HG03064 (cell line): Measurements from ENCODE around the gene OMP.
A peak's percentile ranks its signal among the peaks of the same experiment; 100 is the strongest.
"Not testable (repeated sequence)": the region's sequence is repeated elsewhere in the genome, so short reads cannot be mapped to it uniquely, and the experiment has no call there.

Experiments used
- ATAC-seq: cut with Tn5 transposase; IDR thresholded peaks from one replicate; pipeline ENCODE4 v1.9.1; 2021; ENCODE audit warnings: low read depth; ENCODE audit not compliant: unreplicated experiment

OMP gene, protein sequence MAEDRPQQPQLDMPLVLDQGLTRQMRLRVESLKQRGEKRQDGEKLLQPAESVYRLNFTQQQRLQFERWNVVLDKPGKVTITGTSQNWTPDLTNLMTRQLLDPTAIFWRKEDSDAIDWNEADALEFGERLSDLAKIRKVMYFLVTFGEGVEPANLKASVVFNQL

DNA sequence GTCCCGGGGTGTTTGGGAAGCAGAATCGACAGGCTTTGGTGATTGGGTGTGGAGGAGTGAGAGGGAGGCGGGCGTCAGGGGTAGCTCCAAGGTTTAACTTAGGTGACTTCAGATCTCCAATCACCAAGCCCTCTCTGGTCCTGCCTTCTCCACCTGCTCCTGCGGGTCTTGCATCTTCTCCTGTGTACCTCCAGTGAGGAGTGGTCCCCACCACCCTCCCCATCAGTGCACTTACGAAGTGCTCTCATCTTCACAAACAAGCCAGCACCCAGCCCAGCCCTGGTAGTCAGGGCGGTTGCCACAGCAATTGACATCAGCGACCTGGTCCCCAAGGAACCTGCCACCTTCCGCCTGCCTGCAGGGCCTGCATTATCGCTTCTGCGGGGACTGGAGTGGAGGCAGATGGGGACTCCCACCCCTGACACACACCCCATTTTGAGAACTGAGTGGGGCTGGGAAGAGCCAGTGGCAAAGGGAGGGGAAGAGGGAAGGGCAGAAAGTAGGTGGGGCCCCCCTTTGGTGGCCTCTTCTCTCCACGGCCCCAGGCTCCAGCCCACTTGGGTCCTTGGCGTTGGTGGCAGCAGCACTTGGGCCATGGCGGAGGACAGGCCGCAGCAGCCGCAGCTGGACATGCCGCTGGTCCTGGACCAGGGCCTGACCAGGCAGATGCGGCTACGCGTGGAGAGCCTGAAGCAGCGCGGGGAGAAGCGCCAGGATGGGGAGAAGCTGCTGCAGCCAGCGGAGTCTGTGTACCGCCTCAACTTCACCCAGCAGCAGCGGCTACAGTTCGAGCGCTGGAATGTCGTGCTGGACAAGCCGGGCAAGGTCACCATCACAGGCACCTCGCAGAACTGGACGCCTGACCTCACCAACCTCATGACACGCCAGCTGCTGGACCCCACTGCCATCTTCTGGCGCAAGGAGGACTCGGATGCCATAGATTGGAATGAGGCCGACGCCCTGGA lies at the start of gene OMP:
TSS of gene OMP (plus strand) at position 595 of the 965 bp plus-strand sequence. CDS start at position 595, 0 bp downstream.
- ATAC-seq: no peak

DNA sequence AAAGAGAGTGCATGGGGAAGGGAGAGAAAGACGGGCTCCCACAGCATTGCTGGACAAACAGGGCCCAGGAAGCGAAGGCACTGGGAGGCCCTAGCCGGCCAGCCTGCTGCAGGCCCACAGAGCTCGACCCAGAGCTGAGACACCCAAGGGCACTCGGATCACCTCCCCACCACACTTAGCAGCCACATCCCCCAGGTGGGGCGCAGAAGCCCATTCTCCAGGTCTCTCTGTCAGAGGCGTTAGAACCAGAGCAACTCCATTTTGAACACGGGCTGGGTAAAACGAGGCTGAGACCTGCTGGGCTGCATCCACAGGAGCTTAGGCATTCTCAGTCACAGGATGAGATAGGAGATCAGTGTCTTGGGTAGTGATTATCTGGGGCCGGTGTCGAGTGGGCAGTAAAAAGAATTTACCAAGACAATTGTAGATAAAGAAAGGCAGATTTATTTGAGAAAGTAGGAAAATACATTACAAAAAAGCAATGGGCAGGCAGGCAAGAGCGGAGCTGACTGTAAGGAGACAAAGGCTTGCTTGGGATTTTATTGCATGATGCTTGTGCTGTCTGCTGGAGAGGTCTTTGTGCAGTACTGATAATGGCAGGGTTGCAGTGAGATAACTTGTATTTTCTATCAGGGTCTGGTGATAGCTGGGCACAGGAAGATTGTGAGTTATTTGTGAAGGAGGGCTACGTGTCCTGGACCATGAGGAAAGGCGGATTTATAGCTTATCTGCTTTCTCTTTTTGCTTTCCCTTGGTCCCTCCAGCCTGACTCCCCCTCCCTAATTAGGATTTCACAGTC lies 49.2 kb upstream of the OMP start:
- ATAC-seq: no peak

DNA sequence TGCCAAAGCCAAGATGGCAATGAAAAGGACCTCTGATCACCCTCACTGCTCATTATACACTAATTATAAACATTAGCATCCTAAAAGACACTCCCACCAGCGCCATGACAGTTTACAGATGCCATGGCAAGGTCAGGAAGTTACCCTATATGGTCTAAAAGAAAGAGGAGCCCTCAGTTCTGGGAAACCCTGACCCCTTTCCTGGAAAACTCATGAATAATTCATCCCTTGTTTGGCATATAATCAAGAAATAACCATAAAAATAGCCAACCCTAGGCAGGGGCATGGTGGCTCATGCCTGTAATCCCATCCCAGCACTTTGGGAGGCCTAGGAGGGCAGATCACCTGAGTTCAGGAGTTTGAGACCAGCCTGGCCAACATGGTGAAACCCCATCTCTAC lies 48.6 kb upstream of the OMP start:
- ATAC-seq: no peak

DNA sequence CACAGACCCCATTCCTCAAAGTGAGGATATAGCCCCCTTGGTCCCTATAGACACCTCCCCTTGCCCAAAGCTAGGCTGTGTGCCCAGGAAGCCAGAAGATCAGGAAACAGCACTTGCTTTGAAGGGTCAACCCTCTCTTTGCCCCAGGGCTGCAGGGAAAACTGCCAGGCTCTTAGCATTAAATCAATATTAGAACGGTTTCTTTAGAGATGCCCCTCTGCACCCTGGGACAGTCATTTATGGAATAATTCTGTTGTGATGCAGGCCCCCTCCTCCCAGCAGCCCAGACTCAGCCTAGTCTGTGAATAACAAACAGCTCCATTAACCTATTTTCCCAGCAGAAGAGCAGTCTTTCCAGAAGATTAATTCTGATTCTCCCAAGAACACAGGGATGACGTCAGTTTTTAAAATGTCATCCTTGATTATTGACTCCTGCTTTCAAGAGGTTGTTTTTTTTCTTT lies 47.5 kb upstream of the OMP start:
- ATAC-seq: no peak

DNA sequence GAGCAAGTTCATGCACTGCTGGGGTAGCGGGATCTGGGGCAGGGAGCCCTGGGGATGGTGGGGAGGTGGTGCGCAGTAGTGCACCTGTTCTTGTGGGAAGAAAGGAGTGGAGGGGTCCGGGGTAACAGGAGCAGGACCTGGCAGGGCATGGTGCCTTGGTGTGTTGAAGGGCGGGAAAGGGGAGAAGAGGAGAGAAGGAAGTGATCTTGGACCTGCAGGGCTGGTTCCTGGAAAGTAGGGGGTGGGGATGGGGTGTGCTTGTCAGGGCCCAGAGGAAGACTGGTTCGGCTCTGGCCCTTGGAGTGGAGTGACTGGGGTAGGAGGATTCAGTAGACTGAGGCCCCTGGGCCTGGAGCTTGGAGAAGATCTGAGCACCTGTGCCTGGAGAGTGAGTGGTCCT lies 46.7 kb upstream of the OMP start:
- ATAC-seq: no peak

DNA sequence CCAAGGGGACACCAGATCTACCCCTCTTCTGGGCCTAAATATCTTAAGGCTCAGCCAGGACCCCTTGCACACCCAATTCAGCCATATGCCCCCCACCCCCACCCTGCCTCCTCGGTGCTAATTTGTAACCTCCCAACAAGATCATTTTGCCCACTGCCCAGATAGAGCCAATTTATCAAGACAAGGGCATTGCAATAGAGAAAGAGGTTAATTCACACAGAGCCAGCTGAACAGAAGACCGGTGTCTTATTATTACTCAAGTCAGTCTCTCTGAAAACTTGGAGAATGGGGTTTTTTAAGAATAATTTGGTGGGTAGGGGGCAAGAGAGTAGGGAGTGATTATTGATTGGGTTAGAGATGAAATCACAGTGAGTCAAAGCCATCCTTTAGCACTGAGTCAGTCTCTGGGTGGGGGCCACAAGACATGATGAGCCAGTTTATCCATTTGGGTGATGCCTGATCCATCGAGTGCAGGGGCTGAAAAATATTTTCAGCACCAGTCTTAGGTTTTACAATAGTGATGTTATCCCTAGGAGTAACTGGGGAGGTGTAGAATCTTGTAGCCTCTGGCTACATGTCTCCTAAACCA lies 45.7 kb upstream of the OMP start:
- ATAC-seq: no peak

DNA sequence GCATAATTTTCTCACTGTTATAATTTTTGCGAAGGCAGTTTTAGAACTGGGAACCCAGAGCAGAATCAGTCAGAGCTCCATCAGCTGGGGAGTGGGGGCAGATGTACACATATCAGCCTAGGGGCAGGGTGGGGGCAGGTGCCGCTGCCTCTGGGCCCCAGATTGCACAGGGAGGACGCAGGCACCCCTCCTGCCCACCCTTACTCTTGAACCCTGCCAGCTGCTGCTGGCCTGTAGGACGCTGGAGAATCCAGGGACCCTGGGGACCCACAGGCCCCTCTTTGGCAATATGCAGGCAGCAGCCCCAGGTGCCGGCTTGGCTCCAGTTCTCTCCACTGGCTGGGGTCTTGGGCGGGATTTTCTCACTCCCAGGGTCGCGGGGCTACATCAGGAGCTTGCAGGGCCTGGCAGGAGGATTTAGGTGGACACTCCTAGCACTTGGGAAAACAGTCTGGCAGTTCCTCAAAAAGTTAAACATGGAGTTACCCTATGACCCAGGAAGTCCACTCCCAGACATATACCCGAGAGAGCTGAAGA lies 44.6 kb upstream of the OMP start:
- ATAC-seq: no peak

DNA sequence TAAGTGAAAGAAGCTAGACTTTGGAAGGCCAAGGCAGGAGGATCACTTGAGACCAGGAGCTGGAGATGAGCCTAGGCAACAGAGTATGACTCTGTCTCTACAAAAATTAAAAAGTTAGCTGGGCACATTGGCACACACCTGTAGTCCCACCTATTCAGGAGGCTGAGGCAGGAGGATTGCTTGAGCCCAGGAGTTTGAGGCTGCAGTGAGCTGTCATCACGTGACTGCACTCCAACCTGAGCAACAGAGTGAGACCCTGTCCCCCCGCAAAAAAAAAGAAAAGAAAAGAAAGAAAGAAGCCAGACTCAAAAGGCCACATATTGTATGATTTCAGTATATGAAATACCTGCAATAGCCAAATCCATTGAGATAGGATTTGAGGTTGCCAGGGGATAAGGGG lies 43.7 kb upstream of the OMP start:
- ATAC-seq: no peak

DNA sequence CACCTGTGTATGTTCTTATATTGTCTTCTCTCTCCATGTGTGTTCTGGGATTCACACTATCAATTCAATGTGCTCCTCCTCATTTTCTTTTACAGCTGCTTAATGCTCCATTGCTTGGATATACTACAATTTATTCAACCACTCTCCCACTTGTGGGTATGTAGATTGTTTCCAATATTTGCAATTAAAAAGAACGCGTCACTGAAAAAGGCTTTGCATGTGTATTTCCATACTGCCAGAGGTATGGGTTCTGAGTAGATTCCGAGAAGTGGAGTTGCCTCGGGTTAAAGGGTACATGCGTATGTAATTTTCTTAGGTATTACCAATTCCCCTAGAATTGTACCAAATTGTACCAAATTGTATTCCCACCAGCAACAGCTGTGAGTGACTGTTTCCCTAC lies 42.8 kb upstream of the OMP start:
- ATAC-seq: no peak

DNA sequence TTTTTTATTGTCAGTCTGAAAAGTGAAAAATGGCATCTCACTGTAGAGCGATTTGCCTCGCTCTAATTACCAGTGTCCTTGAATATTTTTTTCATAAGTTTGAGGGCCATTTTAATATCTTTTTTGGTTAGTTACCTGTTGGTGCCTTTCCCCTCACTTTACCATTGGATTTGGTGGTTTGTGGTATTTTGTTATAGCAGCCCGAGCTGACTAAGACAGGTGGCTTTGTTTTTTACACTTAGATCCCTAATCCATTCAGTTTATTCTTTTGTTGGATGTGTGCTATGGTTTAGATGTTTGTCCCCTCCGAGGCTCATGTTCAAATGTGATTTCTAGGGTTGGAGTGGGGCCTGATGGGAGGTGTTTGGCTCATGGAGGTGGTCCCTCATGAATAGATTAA lies 42.4 kb upstream of the OMP start:
- no peak for ATAC-seq

DNA sequence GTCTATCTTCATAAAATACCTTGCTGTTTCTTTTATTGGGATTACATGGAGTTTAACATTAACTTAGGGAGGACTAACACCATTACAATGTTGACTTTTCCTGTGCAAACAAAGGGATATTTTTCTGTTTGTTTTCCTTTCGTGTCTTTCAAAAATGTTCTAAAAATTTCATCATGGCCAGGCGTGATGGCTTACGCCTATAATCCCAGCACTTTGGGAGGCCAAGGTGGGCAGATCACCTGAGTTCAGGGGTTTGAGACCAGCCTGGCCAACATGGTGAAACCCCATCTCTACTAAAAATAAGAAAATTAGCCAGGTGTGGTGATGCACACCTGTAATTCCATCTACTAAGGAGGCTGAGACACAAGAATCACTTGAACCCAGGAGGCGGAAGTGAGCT lies 41.4 kb upstream of the OMP start:
- not testable (repeated sequence) for ATAC-seq

DNA sequence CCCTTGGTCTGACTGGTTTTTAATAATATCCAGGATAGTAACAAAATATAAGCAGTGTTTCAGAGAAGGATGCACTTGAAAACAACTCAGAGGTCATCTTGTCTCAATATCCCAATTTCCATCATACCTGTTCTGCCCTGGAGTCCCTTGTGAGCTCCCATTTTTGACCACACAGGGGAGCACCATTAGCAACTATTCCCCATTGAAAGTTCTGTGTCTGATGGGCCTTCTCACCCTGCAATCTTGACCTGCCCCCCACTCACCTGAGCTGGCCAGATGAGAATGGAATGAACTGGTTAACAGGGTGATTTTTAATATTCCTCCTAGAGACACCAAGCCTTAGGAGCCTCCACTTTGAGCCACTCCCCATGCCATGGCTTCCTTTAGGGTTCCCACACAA lies 39.7 kb upstream of the OMP start:
- no peak for ATAC-seq

DNA sequence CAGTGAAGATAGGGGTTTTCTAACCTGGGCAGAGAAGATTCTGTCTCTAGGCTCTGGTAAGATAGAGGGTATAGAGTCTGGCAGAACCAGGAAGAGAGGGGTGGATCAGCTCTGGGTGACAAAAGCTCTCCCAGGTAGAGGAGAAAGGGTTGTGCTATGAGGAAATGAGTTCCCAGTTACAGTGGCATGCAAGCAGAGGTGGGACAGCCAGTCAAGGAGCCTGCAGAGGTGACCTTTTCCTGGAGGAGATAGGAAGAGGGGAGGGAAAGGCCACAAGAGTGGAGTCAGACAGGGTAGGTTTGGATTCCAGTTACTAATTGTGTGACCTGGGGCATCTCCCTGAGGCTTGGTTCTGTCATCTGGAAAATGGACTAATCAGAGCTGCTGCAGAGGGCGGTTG lies 39.2 kb upstream of the OMP start:
- no peak for ATAC-seq

DNA sequence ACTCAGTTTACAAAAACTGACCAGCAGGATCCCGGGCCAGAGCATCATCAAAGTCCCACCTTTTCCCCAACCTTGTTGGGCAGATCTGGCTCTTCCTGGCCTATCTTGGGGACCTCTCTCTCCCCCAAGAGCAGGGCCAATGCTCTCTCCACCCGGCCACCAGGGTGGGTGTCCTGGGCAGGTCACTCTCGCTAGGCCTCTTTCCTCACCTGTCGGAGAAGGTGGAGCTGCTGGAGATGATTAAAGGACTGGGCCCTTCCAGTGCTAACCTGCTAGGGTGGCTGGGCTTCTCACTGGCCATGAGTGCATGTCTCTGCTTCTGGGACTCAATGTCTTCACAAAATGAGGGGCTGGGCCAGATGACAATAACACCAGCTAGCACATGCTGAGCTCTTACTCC lies 38.8 kb upstream of the OMP start:
- ATAC-seq: no peak

DNA sequence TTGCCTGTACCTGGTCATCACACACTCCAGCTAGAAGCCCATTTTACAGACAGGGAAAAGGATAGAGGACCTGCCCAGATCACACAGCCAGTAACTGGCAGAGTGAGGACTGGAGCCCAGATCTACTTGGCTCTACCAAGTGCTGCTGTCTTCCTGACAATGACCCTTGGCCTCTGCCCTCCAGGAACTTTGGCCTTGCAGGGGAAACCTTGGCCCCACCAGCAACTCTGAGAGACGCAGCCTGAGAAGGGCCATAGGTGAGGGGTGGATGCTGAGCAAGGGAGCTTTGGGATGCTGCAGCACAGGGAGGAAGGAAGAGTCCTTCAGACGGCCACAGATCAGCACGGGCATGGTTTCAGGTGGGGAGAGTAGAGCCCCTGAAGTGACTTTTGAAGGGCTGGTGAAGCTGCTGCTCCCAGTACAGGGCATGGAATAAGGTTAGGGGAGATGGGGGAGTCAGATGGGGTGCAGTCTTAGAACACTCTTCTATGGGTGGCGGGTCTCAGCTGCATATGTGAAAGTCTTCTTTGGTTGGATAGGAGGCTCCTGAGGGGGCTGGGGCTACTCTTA lies 37.9 kb upstream of the OMP start:
- ATAC-seq: no peak

DNA sequence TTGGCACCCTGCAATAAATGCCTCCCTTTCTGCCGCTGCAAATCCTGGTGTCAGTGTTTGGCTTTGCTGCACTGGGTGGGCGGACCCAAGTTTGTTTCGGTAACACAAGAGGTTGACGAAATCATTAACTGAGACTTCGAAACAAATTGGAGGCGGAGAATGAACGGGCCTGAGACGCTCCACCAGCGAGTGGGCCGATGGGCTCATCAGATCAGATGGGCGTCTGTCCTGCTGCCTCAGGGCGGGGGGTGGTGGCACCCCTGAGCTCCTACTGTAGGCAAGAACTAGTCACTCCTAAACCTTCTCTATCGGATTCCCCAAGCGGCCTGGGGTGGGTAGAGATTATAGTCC lies 36.8 kb upstream of the OMP start:
- ATAC-seq: no peak

DNA sequence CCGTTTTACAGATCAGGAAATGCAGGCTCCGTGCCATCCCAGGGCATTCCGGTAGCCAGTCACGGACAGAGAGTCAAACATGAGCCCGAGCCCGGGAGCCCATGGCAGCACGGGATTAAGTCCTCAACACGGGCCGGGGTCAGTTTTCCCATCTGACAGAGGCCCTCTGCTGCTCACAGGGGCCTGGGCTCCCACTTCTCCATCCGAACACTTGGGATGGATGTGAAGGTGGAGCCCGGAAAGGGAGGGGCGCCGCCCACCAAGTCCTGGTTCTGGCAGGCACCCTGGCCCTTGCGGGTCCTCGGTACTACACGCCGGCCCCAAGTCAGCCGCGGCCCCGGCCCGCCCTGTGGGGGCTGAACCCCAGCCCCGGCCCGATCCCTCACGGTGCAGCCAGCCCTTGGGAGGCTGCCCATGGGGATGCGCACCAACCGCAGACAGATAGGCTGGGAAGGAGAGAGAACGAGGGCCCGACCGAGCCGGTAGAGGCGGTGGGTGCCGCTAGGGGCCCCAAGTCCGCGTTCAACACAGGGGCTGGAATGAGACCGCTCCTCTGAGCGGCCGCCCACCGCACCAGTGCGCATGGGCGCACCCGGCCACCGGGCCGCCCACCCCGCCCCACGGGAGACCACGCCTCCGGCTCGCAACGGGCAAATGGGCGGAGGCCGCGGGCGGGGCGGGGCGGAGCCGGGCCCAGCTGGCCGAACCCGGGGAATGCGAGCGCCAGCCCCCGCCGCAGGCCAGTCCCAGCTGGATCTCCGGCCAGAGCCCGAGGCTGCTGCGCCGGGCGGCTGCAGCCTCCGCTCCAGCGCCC lies 36.2 kb upstream of the OMP start, which contains the start of gene CAPN5:
TSS of gene CAPN5 (plus strand) at position 743 of the 814 bp plus-strand sequence. CDS start 17,916 bp downstream, outside the sequence.
- ATAC-seq: peak; percentile 70

DNA sequence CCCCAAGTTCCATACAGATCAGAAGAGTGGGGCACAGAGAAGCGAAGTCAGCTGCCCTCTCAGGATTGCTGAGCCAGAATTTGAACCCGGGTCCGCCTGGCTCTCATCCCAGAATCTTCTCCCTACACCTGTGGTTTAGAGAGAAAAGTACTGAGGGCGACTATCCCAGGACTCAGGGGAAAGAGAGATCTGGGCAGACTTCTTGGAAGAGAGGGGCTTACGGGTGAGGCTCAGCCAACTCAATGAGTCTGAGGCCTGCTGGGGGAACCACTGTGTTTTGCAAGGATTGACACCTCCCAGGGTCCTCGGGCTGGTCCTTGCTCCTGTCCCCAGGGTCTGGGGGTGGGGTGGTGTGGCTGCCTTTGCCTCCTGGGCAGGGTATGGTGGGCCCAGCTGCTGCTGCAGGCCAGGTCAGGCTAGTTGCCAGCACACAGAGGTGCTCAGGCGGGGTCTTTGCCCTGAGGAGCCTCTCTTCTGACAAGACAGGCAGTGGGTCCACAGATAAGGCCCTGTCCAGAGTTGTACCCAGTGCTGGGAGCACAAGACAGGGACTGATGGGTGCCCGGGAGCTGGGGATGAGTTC lies 34.7 kb upstream of the OMP start:
- ATAC-seq: no peak
